ENCODE data around the gene PTPN3.

DNA sequence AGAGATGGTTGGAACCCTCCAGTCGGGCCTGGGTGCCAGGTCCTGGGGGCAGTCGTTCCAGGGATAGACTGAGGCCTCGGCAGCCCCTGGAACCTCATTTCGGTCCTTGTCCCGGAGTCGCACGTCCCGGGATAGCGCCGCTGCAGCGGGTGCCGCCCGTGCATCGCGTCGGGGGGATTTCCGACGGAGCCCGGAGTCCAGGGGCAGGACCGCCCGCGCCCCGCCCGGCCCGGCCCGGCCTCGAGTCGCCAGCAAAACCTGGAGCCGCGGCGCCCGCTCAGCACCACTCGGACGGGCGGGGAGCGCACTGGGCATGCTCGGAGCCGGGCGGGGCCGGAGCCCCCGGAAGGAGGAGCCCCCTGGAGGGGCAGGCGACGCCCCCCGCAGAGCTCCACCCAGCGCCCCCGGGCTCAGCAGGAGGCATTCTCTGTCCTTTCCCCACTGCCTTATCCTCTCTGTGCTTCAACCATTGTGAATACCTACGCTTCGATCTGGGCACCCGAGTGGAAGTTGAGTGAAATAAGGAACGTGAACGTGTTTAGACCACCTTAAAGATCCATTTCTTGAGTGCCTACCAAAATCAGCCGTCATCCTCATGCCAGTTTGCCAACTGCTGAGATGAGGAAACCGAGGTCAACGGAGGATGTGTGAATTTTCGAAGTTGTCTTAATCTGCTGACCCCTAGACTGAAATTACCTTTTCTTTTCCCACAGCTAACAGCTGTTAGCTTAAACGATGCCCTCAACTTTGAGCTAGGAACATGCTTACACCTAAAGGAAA, 1.7 kb upstream of the PTPN3 start:
- TF ChIP-seq, protein P1, sequence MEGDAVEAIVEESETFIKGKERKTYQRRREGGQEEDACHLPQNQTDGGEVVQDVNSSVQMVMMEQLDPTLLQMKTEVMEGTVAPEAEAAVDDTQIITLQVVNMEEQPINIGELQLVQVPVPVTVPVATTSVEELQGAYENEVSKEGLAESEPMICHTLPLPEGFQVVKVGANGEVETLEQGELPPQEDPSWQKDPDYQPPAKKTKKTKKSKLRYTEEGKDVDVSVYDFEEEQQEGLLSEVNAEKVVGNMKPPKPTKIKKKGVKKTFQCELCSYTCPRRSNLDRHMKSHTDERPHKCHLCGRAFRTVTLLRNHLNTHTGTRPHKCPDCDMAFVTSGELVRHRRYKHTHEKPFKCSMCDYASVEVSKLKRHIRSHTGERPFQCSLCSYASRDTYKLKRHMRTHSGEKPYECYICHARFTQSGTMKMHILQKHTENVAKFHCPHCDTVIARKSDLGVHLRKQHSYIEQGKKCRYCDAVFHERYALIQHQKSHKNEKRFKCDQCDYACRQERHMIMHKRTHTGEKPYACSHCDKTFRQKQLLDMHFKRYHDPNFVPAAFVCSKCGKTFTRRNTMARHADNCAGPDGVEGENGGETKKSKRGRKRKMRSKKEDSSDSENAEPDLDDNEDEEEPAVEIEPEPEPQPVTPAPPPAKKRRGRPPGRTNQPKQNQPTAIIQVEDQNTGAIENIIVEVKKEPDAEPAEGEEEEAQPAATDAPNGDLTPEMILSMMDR (IDR thresholded peaks at IDR 0.05), result no peak
- peak; percentile 29 to 69 (median 66) for TF ChIP-seq POLR2A (IDR thresholded peaks at IDR 0.05)
